Stomach smooth muscle (tissue), 2 donors: ENCODE measurements around the gene GLT1D1.
"Not testable (repeated sequence)": the region's sequence is repeated elsewhere in the genome, so short reads cannot be mapped to it uniquely, and the experiment has no call there.

Source experiments
- H3K27ac ChIP-seq: one replicate; pipeline ENCODE4 v1.7.0; 2013; ENCODE audit warnings: mild to moderate bottlenecking, low read length, inconsistent platforms
- H3K27me3 ChIP-seq, 2 donors: one replicate each; pipeline ENCODE4 v1.7.0; 2013; ENCODE audit warnings: low read length in 2 of 2; ENCODE audit not compliant: insufficient read depth in 2 of 2, control insufficient read depth in 1 of 2
- H3K36me3 ChIP-seq, 2 donors: one replicate each; pipeline ENCODE4 v1.7.0; 2013; ENCODE audit warnings: low read length in 2 of 2; ENCODE audit not compliant: control insufficient read depth in 2 of 2, insufficient read depth in 2 of 2
- H3K4me1 ChIP-seq: one replicate; pipeline ENCODE4 v1.7.0; 2013; ENCODE audit warnings: low read length; ENCODE audit not compliant: control insufficient read depth, insufficient read depth
- H3K4me3 ChIP-seq, 2 donors: one replicate each; pipeline ENCODE4 v1.7.0; 2013; ENCODE audit warnings: low read length in 2 of 2
- H3K9ac ChIP-seq, 2 donors: one replicate each; pipeline ENCODE4 v1.7.0; 2013; ENCODE audit warnings: low read length in 2 of 2, mild to moderate bottlenecking in 1 of 2
- H3K9me3 ChIP-seq, 2 donors: one replicate each; pipeline ENCODE4 v1.7.0; 2013; ENCODE audit warnings: low read length in 2 of 2; ENCODE audit not compliant: control insufficient read depth in 2 of 2
- donor health status: healthy.
- donor health status: Pancreatic carcinoma.

GLT1D1 gene

DNA sequence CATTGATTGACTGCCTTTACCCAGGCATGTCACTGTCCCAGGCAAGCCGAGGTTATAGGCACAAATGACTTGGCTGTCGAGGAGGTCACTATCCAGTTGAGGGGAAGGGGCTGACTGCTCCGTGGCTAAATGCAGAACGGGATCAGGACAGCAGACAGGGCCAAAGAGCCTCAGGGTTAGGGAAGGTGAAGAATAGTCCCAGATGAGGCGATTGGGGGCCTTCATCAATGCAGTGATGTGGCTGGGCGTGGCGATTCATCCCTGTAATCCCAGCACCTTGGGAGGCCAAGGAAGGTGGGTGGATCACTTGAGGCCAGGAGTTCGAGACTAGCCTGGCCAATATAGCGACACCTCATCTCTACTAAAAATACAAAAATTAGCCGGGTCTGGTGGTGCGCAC is 10.7 kb upstream of the GLT1D1 start:
- Histone ChIP-seq H3K9me3 (peaks cover 0 to 6% of the 10 kb centered on the region in 2 donors), H3K4me1 (no peaks in the 10 kb centered on the region), H3K27ac (no peak overlapping the region), H3K9ac (no peak overlapping the region), H3K4me3 (no peak overlapping the region), H3K36me3 (no peaks in the 10 kb centered on the region), H3K27me3 (no peaks in the 10 kb centered on the region)

DNA sequence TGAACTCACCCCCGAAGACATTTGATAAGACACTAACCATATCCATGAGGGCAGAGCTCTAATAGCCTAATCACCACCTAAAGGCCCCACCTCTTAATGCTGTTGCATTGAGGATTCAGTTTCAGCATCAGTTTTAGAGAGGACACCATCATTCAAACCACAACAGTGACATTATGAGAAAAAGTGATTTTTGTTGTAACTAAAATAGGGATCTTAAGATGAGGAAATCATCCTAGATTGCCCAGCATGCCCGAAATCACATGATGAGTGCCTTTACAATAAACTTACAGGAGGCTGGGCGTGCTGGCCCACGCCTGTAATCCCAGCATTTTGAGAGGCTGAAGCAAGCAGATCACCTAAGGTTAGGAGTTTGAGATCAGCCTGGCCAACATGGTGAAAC is 9.7 kb upstream of the GLT1D1 start:
- H3K4me1 ChIP-seq, result no peaks in the 10 kb centered on the region
- H3K9me3 ChIP-seq, result peaks cover 0 to 6% of the 10 kb centered on the region in 2 donors
- H3K27ac ChIP-seq, result no peak overlapping the region
- H3K4me3 ChIP-seq, result no peak overlapping the region
- no peaks in the 10 kb centered on the region for H3K36me3 ChIP-seq
- H3K9ac ChIP-seq, result no peak overlapping the region
- no peaks in the 10 kb centered on the region for H3K27me3 ChIP-seq

DNA sequence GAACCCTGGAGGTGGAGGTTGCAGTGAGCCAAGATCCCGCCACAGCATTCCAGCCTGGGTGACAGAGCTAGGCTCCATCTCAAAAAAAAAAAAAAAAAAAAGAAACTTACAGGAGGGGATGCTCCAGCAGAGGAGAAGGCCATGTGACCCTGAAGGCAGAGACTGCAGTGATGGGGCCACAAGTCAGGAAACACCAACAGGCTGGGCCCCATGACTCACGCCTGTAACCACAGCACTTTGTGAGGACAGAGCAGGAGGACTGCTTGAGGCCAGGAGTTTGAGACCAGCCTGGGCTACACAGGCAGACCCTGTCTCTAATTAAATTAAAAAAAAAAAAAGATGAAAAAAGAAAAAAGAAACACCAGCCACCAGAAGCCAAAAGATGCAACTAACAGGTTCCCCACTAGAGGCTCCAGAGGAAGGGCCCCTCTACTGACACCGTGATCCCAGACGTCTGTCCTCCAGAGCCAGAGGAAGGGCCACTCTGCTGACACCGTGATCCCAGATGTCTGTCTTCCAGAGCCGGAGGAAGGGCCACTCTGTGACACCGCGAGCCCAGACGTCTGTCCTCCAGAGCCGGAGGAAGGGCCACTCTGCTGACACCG is 9.1 kb upstream of the GLT1D1 start:
- no peak overlapping the region for H3K27ac ChIP-seq
- no peak overlapping the region for H3K4me3 ChIP-seq
- no peaks in the 10 kb centered on the region for H3K4me1 ChIP-seq
- H3K9ac ChIP-seq, result no peak overlapping the region
- peaks cover 0 to 6% of the 10 kb centered on the region in 2 donors for H3K9me3 ChIP-seq
- H3K27me3 ChIP-seq, result no peaks in the 10 kb centered on the region
- no peaks in the 10 kb centered on the region for H3K36me3 ChIP-seq

DNA sequence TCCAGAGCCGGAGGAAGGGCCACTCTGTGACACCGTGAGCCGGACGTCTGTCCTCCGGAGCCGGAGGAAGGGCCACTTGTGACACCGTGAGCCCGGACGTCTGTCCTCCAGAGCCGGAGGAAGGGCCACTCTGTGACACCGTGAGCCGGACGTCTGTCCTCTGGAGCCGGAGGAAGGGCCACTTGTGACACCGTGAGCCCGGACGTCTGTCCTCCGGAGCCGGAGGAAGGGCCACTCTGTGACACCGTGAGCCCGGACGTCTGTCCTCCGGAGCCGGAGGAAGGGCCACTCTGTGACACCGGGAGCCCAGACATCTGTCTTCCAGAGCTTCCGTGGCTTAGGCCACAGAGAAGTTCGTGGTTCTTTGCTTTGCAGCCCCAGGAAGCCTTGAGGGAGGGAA is 6.6 kb upstream of the GLT1D1 start:
- H3K27me3 ChIP-seq, H3K4me1 ChIP-seq, H3K9ac ChIP-seq, H3K4me3 ChIP-seq, H3K27ac ChIP-seq, H3K9me3 ChIP-seq, H3K36me3 ChIP-seq: not testable (repeated sequence)

DNA sequence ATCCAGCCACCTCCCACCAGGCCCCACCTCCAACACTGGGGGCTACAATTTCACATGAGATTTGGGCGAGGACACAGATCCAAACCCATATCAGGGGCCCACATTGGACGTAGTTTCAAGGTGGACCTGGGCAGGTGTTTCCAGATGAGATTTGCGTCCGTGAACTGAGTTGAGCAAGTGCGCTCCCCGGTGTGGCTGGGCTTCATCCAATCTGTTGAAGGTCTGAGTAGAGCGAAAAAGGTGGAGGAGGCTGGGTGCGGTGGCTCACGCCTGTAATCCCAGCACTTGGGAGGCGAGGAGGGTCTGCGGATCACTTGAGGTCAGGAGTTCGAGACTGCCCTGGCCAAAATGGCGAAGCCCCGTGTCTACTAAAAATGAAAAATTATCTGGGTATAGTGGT is 4.9 kb upstream of the GLT1D1 start:
- Histone ChIP-seq H3K9me3 (peaks cover 0 to 3% of the 10 kb centered on the region in 2 donors), H3K27me3 (peaks cover 4 to 6% of the 10 kb centered on the region in 2 donors), H3K4me3 (no peak overlapping the region), H3K9ac (no peak overlapping the region), H3K27ac (no peak overlapping the region), H3K36me3 (no peaks in the 10 kb centered on the region), H3K4me1 (no peaks in the 10 kb centered on the region)

DNA sequence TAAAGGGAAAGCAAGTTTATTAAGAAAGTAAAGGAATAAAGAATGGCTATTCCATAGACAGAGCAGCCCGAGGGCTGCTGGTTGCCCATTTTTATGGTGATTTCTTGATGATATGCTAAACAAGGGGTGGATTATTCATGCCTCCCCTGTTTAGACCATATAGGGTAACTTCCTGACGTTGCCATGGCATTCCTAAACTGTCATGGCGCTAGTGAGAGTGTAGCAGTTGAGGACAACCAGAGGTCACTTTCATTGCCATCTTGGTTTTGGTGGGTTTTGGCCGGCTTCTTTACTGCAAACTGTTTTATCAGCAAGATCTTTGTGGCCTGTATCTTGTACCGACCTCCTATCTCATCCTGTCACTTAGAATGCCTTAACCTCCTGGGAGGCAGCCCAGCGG is 3.5 kb upstream of the GLT1D1 start:
- H3K27me3 ChIP-seq, H3K4me3 ChIP-seq: not testable (repeated sequence)

DNA sequence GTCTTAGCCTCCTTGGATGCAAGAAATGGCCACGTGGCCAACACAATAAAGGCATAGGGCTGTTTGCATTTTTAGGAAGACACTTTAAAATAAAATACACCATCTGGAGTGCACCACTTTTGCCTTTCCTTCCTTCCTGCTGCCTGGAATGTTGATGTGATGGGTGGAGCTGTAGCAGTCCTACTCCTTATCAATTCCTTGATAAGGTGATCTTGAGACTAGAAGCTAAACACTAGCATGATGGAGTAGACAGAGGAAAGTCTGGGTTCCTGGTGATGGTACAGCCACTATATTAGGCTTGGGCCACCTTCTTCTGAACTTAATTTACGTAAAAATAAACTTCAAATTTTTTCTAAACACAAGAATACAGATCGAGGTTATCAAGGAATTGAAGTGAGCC is 2.9 kb upstream of the GLT1D1 start:
- H3K9me3 ChIP-seq, result no peaks in the 10 kb centered on the region
- peaks cover 4% of the 10 kb centered on the region for H3K4me1 ChIP-seq
- H3K36me3 ChIP-seq, result no peaks in the 10 kb centered on the region
- H3K4me3 ChIP-seq, result no peak overlapping the region
- H3K9ac ChIP-seq, result no peak overlapping the region
- H3K27ac ChIP-seq, result no peak overlapping the region
- H3K27me3 ChIP-seq, result peaks cover 9 to 10% of the 10 kb centered on the region in 2 donors

More for the DNA sequence above, 3.5 kb upstream of the GLT1D1 start:
- not testable (repeated sequence) for H3K27ac ChIP-seq, H3K36me3 ChIP-seq, H3K9me3 ChIP-seq, H3K9ac ChIP-seq, H3K4me1 ChIP-seq

DNA sequence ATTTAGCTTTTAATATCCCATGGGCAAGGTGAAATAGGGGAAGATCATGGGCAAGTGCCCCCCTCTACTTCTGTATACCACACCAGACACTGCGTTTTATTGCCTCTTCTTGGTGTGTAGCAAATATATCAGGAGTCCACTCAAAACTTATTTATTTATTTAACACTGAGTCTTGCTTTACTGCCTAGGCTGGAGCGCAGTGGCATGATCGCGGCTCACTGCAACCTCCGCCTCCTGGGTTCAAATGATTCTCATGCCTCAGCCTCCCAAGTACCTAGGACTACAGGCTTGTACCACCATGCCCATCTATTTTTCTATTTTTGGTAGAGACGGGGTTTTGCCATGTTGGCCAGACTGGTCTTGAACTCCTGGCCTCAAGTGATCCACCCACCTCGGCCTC is 1.8 kb upstream of the GLT1D1 start:
- not testable (repeated sequence) for H3K9ac ChIP-seq, H3K4me3 ChIP-seq, H3K27ac ChIP-seq, H3K4me1 ChIP-seq, H3K9me3 ChIP-seq, H3K36me3 ChIP-seq
- peaks cover 9 to 12% of the 10 kb centered on the region in 2 donors for H3K27me3 ChIP-seq

DNA sequence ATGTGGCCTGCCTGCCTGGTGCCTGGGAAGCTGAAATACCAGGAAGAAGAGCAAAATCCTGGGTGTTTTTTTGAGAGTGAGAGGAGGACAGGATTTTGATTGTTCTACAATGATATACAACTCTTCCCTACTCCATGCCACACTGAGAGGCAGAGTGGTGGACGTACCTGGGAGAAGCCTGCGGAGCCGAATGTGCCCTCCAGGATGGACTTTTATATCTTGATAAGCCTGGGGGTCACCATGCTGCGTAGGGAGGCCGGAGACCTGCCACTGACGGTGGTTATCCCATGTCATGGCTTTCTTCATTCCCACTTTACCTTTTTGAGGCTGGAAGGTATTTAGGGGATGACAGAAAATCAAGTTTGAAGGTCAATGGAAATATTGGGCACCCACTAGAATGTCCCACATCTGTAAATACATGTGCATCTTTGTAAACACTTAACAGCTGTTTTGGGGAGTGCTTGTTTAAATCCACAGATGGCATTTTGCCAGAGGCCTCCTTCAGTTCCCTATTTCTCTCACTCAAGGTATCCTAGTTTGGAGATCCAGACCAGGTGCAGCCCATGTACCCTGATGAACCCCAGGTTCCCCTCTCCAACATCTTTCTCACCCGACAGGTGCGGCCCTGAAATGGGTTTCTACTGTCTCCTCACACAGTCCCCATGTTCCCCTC is 1.1 kb upstream of the GLT1D1 start:
- peaks cover 4% of the 10 kb centered on the region for H3K4me1 ChIP-seq
- H3K4me3 ChIP-seq, result no peak overlapping the region
- no peak overlapping the region for H3K9ac ChIP-seq
- peaks cover 0 to 3% of the 10 kb centered on the region in 2 donors for H3K9me3 ChIP-seq
- H3K27me3 ChIP-seq, result peaks cover 9 to 12% of the 10 kb centered on the region in 2 donors
- no peaks in the 10 kb centered on the region for H3K36me3 ChIP-seq
- no peak overlapping the region for H3K27ac ChIP-seq

DNA sequence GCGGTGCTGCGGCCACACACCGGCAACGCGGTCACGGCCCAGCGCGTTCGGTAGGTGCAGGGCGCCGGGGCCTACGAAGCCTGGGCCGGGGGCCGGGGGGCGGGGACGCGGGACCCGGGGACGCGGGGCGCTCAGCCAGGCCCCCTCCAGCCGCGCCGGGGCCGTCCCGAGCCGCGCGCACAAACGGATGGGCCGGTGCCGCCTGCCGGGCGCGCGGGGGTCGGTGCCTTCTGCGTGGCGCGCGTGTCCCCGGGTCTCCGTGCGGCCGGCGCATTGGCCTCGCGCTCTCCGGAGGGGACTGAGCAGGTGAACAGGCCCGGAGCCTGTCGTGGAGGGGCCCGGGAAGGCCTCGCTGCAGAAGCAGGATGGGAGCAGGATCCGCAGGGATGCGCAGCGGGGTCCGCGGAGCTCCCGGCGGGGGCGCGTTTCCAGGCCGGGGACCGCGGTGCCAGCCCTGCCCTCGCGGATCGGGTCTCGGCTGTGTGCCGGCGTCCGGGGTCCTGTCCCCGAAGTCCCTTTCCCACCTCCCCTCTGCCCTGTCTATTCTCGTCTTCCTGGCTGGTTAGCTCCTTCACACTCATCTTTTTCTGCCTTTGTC is 421 bp downstream of the GLT1D1 start:
- H3K27me3 ChIP-seq, result peaks cover 9 to 12% of the 10 kb centered on the region in 2 donors
- no peak overlapping the region for H3K9ac ChIP-seq
- H3K4me3 ChIP-seq, result no peak overlapping the region
- peaks cover 0 to 3% of the 10 kb centered on the region in 2 donors for H3K9me3 ChIP-seq
- peaks cover 4% of the 10 kb centered on the region for H3K4me1 ChIP-seq
- H3K36me3 ChIP-seq, result no peaks in the 10 kb centered on the region
- no peak overlapping the region for H3K27ac ChIP-seq
